ENCODE data around the gene KPNA3.

Gene KPNA3

GRCh38 chr13:49657241-49657641 lies 135.2 kb downstream of the KPNA3 start (continued):
- TF ChIP-seq POU6F1 (CRISPR knock-in tag; IDR thresholded peaks at IDR 0.05; ENCODE audit: borderline replicate concordance, low read depth): no peak
- no peak for TF ChIP-seq ZFP3 (CRISPR knock-in tag; IDR thresholded peaks at IDR 0.05)
- no peak for TF ChIP-seq TCF4 (CRISPR knock-in tag; IDR thresholded peaks at IDR 0.05; ENCODE audit: borderline replicate concordance)
- TF ChIP-seq ZFP30 (CRISPR knock-in tag; IDR thresholded peaks at IDR 0.05): no peak
- TF ChIP-seq RARB (CRISPR knock-in tag; IDR thresholded peaks at IDR 0.05): no peak

DNA sequence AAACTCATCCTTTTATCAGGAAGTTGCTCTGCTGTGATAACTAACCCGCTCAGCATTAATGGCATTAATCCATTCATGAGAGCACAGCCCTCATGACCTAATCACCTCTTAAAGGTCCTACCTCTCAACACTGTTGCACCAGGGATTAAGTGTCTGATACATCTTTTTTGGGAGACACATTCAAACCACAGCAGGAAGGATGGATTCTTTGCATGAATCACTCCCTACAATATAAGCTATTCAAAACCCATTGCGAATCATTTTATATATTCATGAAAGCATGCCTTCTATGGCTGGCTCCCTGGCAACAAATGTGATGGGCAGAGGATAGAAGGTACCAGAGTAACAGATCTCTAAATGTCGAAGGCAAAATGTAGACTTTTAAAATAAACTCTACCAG lies 136.6 kb downstream of the KPNA3 start:
- no peak for ATAC-seq
- TF ChIP-seq ESRRG (CRISPR knock-in tag; IDR thresholded peaks at IDR 0.05) (no peak), GLIS3 (CRISPR knock-in tag; IDR thresholded peaks at IDR 0.05) (no peak), TOX (CRISPR knock-in tag; IDR thresholded peaks at IDR 0.05; ENCODE audit: borderline replicate concordance) (no peak), RARB (CRISPR knock-in tag; IDR thresholded peaks at IDR 0.05) (no peak), ZFP30 (CRISPR knock-in tag; IDR thresholded peaks at IDR 0.05) (no peak), CSDC2 (CRISPR knock-in tag; IDR thresholded peaks at IDR 0.05) (no peak)

- ATAC-seq: no peak
- TF ChIP-seq, protein P1, sequence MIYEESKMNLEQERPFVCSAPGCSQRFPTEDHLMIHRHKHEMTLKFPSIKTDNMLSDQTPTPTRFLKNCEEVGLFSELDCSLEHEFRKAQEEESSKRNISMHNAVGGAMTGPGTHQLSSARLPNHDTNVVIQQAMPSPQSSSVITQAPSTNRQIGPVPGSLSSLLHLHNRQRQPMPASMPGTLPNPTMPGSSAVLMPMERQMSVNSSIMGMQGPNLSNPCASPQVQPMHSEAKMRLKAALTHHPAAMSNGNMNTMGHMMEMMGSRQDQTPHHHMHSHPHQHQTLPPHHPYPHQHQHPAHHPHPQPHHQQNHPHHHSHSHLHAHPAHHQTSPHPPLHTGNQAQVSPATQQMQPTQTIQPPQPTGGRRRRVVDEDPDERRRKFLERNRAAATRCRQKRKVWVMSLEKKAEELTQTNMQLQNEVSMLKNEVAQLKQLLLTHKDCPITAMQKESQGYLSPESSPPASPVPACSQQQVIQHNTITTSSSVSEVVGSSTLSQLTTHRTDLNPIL (CRISPR knock-in tag; IDR thresholded peaks at IDR 0.05; ENCODE audit: low read depth): no peak
- TF ChIP-seq ZNF565 (CRISPR knock-in tag; conservative IDR thresholded peaks at IDR 0.05; ENCODE audit: low read depth) (no peak), ISL1 (CRISPR knock-in tag; IDR thresholded peaks at IDR 0.05) (no peak)
- TF ChIP-seq, protein P2, sequence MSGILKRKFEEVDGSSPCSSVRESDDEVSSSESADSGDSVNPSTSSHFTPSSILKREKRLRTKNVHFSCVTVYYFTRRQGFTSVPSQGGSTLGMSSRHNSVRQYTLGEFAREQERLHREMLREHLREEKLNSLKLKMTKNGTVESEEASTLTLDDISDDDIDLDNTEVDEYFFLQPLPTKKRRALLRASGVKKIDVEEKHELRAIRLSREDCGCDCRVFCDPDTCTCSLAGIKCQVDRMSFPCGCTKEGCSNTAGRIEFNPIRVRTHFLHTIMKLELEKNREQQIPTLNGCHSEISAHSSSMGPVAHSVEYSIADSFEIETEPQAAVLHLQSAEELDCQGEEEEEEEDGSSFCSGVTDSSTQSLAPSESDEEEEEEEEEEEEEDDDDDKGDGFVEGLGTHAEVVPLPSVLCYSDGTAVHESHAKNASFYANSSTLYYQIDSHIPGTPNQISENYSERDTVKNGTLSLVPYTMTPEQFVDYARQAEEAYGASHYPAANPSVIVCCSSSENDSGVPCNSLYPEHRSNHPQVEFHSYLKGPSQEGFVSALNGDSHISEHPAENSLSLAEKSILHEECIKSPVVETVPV (CRISPR knock-in tag; IDR thresholded peaks at IDR 0.05): no peak
Measured at GRCh38 chr13:49654011-49654410, 138.5 kb downstream of the KPNA3 start.

- TF ChIP-seq ZC3H10 (CRISPR knock-in tag; IDR thresholded peaks at IDR 0.05): no peak
- no peak for TF ChIP-seq SNAI2 (CRISPR knock-in tag; IDR thresholded peaks at IDR 0.05)
- TF ChIP-seq, protein P3, sequence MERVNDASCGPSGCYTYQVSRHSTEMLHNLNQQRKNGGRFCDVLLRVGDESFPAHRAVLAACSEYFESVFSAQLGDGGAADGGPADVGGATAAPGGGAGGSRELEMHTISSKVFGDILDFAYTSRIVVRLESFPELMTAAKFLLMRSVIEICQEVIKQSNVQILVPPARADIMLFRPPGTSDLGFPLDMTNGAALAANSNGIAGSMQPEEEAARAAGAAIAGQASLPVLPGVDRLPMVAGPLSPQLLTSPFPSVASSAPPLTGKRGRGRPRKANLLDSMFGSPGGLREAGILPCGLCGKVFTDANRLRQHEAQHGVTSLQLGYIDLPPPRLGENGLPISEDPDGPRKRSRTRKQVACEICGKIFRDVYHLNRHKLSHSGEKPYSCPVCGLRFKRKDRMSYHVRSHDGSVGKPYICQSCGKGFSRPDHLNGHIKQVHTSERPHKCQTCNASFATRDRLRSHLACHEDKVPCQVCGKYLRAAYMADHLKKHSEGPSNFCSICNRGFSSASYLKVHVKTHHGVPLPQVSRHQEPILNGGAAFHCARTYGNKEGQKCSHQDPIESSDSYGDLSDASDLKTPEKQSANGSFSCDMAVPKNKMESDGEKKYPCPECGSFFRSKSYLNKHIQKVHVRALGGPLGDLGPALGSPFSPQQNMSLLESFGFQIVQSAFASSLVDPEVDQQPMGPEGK (CRISPR knock-in tag; IDR thresholded peaks at IDR 0.05; ENCODE audit: borderline replicate concordance): no peak
- TF ChIP-seq, protein P4, sequence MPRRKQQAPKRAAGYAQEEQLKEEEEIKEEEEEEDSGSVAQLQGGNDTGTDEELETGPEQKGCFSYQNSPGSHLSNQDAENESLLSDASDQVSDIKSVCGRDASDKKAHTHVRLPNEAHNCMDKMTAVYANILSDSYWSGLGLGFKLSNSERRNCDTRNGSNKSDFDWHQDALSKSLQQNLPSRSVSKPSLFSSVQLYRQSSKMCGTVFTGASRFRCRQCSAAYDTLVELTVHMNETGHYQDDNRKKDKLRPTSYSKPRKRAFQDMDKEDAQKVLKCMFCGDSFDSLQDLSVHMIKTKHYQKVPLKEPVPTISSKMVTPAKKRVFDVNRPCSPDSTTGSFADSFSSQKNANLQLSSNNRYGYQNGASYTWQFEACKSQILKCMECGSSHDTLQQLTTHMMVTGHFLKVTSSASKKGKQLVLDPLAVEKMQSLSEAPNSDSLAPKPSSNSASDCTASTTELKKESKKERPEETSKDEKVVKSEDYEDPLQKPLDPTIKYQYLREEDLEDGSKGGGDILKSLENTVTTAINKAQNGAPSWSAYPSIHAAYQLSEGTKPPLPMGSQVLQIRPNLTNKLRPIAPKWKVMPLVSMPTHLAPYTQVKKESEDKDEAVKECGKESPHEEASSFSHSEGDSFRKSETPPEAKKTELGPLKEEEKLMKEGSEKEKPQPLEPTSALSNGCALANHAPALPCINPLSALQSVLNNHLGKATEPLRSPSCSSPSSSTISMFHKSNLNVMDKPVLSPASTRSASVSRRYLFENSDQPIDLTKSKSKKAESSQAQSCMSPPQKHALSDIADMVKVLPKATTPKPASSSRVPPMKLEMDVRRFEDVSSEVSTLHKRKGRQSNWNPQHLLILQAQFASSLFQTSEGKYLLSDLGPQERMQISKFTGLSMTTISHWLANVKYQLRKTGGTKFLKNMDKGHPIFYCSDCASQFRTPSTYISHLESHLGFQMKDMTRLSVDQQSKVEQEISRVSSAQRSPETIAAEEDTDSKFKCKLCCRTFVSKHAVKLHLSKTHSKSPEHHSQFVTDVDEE (CRISPR knock-in tag; IDR thresholded peaks at IDR 0.05): no peak
- no peak for TF ChIP-seq OSR1 (CRISPR knock-in tag; IDR thresholded peaks at IDR 0.05)
- TF ChIP-seq GLIS3 (CRISPR knock-in tag; IDR thresholded peaks at IDR 0.05): no peak
- no peak for TF ChIP-seq CSDC2 (CRISPR knock-in tag; IDR thresholded peaks at IDR 0.05)
- TF ChIP-seq RARB (CRISPR knock-in tag; IDR thresholded peaks at IDR 0.05): no peak
- TF ChIP-seq ZNF8 (CRISPR knock-in tag; IDR thresholded peaks at IDR 0.05): no peak
- no peak for TF ChIP-seq ZFP30 (CRISPR knock-in tag; IDR thresholded peaks at IDR 0.05)
- no peak for TF ChIP-seq ISL1 (CRISPR knock-in tag; IDR thresholded peaks at IDR 0.05)
- no peak for TF ChIP-seq TOX (CRISPR knock-in tag; IDR thresholded peaks at IDR 0.05; ENCODE audit: borderline replicate concordance)
- TF ChIP-seq ZFP3 (CRISPR knock-in tag; IDR thresholded peaks at IDR 0.05): no peak
- no peak for TF ChIP-seq ZNF70 (CRISPR knock-in tag; IDR thresholded peaks at IDR 0.05)
Measured at GRCh38 chr13:49653478-49653877, 139.0 kb downstream of the KPNA3 start.

More at GRCh38 chr13:49653478-49653877, 139.0 kb downstream of the KPNA3 start:
- ATAC-seq: no peak

Measured in SK-N-SH treated with all-trans-retinoic acid at 6 μM for 48 hours (cell line).